Daoy (cell line): ENCODE measurements around the gene ZAR1. TPM values are rescaled to one million over a fixed set of nuclear protein-coding genes. Genes with fewer than 3 reads are reported as not detected.

Experiments used
- DNase-seq: peaks from one replicate; pipeline ENCODE4 v3.0.0-alpha.2; 2015; ENCODE audit warnings: low read depth
- total RNA-seq: library from RNA; depleted of rRNA; stranded (reverse); fragments of >200 nt; shearing (Covaris generic); gene quantifications from 2 replicates; pipeline ENCODE4 v1.2.3, GENCODE V29; 2014

The ZAR1 gene
- total RNA-seq, 1 experiment from 2014 or later: 0.11 TPM

- DNase-seq: no peak
These were observed 405 bp upstream of the ZAR1 start for GRCh38 chr4:48489683-48490011.

GRCh38 chr4:48490680-48491513, 845 bp downstream of the ZAR1 start:
- DNase-seq: no peak

GRCh38 chr4:48491514-48492176, 1.6 kb downstream of the ZAR1 start:
- no peak for DNase-seq

GRCh38 chr4:48493452-48494100, 3.5 kb downstream of the ZAR1 start:
- no peak for DNase-seq

- no peak for DNase-seq
These were observed 5.9 kb downstream of the ZAR1 start for GRCh38 chr4:48495941-48496340.

- DNase-seq: no peak
These were observed 8.8 kb downstream of the ZAR1 start for GRCh38 chr4:48498895-48499294.

GRCh38 chr4:48499551-48500066, 9.6 kb downstream of the ZAR1 start:
- DNase-seq: no peak

- no peak for DNase-seq
These were observed 13.4 kb downstream of the ZAR1 start for GRCh38 chr4:48503233-48504025.

- DNase-seq: no peak
These were observed 13.9 kb downstream of the ZAR1 start for GRCh38 chr4:48504026-48504330.

- no peak for DNase-seq
These were observed 14.3 kb downstream of the ZAR1 start for GRCh38 chr4:48504352-48504751.

- no peak for DNase-seq
These were observed 16.7 kb downstream of the ZAR1 start for GRCh38 chr4:48506716-48507115.

- DNase-seq: no peak
These were observed 19.5 kb downstream of the ZAR1 start for GRCh38 chr4:48509543-48509942.

- no peak for DNase-seq
These were observed 28.1 kb downstream of the ZAR1 start for GRCh38 chr4:48518143-48518542.

- DNase-seq: no peak
These were observed 36.4 kb downstream of the ZAR1 start for GRCh38 chr4:48526406-48526805.

- DNase-seq: no peak
These were observed 48.3 kb downstream of the ZAR1 start for GRCh38 chr4:48538358-48538757.

- no peak for DNase-seq
These were observed 49.5 kb downstream of the ZAR1 start for GRCh38 chr4:48539597-48539996.

- DNase-seq: no peak
These were observed 52.8 kb downstream of the ZAR1 start for GRCh38 chr4:48542888-48543287.

GRCh38 chr4:48543796-48544195, 53.7 kb downstream of the ZAR1 start:
- DNase-seq: no peak
